ENCODE measurements around the gene PRKAG3.
A peak's percentile ranks its signal among the peaks of the same experiment; 100 is the strongest.

The PRKAG3 gene

GRCh38 chr2:218859988-218860831 is 28.6 kb upstream of the PRKAG3 start:
- peaks cover 4% of the 10 kb centered on the region for H3K4me1 ChIP-seq (ENCODE audit: insufficient read depth, poor library complexity, severe bottlenecking)
- H3K27ac ChIP-seq (ENCODE audit: poor library complexity, severe bottlenecking), result no peak overlapping the region
- H3K36me3 ChIP-seq (ENCODE audit: low read depth), result no peaks in the 10 kb centered on the region
- TF ChIP-seq CTCF (IDR thresholded peaks at IDR 0.05; ENCODE audit: poor library complexity, severe bottlenecking), result no peak
- ATAC-seq (ENCODE audit: low read depth) (no peak; the same call in 2 of the 3 replicates), DNase-seq (ENCODE audit: low spot score) (no peak)
- peaks cover 38% of the 10 kb centered on the region for H3K27me3 ChIP-seq (ENCODE audit: insufficient read depth, poor library complexity, severe bottlenecking)
- peak overlapping the region; percentile 31 for H3K4me3 ChIP-seq (ENCODE audit: severe bottlenecking)
- no peaks in the 10 kb centered on the region for H3K9me3 ChIP-seq (ENCODE audit: severe bottlenecking)

GRCh38 chr2:218859556-218859987 is 28.0 kb upstream of the PRKAG3 start, which contains the start of gene WNT6:
WNT6 (plus strand) TSS chr2:218859805; CDS start chr2:218860038, 233 bp downstream.
- DNase-seq (ENCODE audit: low spot score) (no peak), ATAC-seq (ENCODE audit: low read depth) (no peak; the same call in 2 of the 3 replicates)
- no peak for TF ChIP-seq CTCF (IDR thresholded peaks at IDR 0.05; ENCODE audit: poor library complexity, severe bottlenecking)
- Histone ChIP-seq H3K36me3 (ENCODE audit: low read depth) (no peaks in the 10 kb centered on the region), H3K4me3 (ENCODE audit: severe bottlenecking) (peak within 1 kb of the TSS; percentile 31), H3K27ac (ENCODE audit: poor library complexity, severe bottlenecking) (no peak within 1 kb of the TSS), H3K27me3 (ENCODE audit: insufficient read depth, poor library complexity, severe bottlenecking) (peaks cover 38% of the 10 kb centered on the region), H3K4me1 (ENCODE audit: insufficient read depth, poor library complexity, severe bottlenecking) (peaks cover 4% of the 10 kb centered on the region), H3K9me3 (ENCODE audit: severe bottlenecking) (no peaks in the 10 kb centered on the region)

GRCh38 chr2:218858671-218859555 is 27.3 kb upstream of the PRKAG3 start:
- H3K4me3 ChIP-seq (ENCODE audit: severe bottlenecking), result no peak overlapping the region
- no peak overlapping the region for H3K27ac ChIP-seq (ENCODE audit: poor library complexity, severe bottlenecking)
- DNase-seq (ENCODE audit: low spot score) (no peak), ATAC-seq (ENCODE audit: low read depth) (no peak)
- peaks cover 38% of the 10 kb centered on the region for H3K27me3 ChIP-seq (ENCODE audit: insufficient read depth, poor library complexity, severe bottlenecking)
- H3K9me3 ChIP-seq (ENCODE audit: severe bottlenecking), result no peaks in the 10 kb centered on the region
- no peaks in the 10 kb centered on the region for H3K36me3 ChIP-seq (ENCODE audit: low read depth)
- H3K4me1 ChIP-seq (ENCODE audit: insufficient read depth, poor library complexity, severe bottlenecking), result peaks cover 4% of the 10 kb centered on the region
- no peak for TF ChIP-seq CTCF (IDR thresholded peaks at IDR 0.05; ENCODE audit: poor library complexity, severe bottlenecking)

GRCh38 chr2:218858138-218858445 is 26.5 kb upstream of the PRKAG3 start:
- Histone ChIP-seq H3K27me3 (ENCODE audit: insufficient read depth, poor library complexity, severe bottlenecking) (peaks cover 38% of the 10 kb centered on the region), H3K4me1 (ENCODE audit: insufficient read depth, poor library complexity, severe bottlenecking) (peaks cover 4% of the 10 kb centered on the region)
- ATAC-seq (ENCODE audit: low read depth), result no peak

More at GRCh38 chr2:218858138-218858445, 26.5 kb upstream of the PRKAG3 start:
- no peak for TF ChIP-seq CTCF (IDR thresholded peaks at IDR 0.05; ENCODE audit: poor library complexity, severe bottlenecking)
- no peak overlapping the region for H3K27ac ChIP-seq (ENCODE audit: poor library complexity, severe bottlenecking)
- no peaks in the 10 kb centered on the region for H3K9me3 ChIP-seq (ENCODE audit: severe bottlenecking)
- H3K4me3 ChIP-seq (ENCODE audit: severe bottlenecking), result no peak overlapping the region
- DNase-seq (ENCODE audit: low spot score), result no peak
- no peaks in the 10 kb centered on the region for H3K36me3 ChIP-seq (ENCODE audit: low read depth)

Measured in RWPE2 (cell line).